IPS-20b (cell line): ENCODE measurements around the gene ENPP4.
A peak's percentile ranks its signal among the peaks of the same experiment; 100 is the strongest.
"Not testable (repeated sequence)": the region's sequence is repeated elsewhere in the genome, so short reads cannot be mapped to it uniquely, and the experiment has no call there.

ENCODE experiments used
- H3K27ac ChIP-seq: one replicate; pipeline ENCODE4 v1.5.1; 2013; ENCODE audit warnings: low read length
- H3K27me3 ChIP-seq: 2 replicates; pipeline ENCODE4 v1.6.1; 2013; ENCODE audit warnings: mild to moderate bottlenecking, low read length, inconsistent platforms; ENCODE audit not compliant: insufficient read depth
- H3K36me3 ChIP-seq: 2 replicates; pipeline ENCODE4 v1.6.1; 2013; ENCODE audit warnings: low read depth, mild to moderate bottlenecking, inconsistent platforms, low read length, moderate library complexity; ENCODE audit not compliant: insufficient read depth
- H3K4me1 ChIP-seq: 2 replicates; pipeline ENCODE4 v1.6.1; 2013; ENCODE audit warnings: mild to moderate bottlenecking, control low read depth, inconsistent platforms, low read length, moderate library complexity; ENCODE audit not compliant: insufficient read depth
- H3K4me3 ChIP-seq: 2 replicates; pipeline ENCODE4 v1.5.1; 2013; ENCODE audit warnings: mild to moderate bottlenecking, low read length, inconsistent platforms
- H3K9ac ChIP-seq: 2 replicates; pipeline ENCODE4 v1.6.1; 2013; ENCODE audit warnings: low read depth, mild to moderate bottlenecking, inconsistent platforms, low read length, moderate library complexity
- H3K9me3 ChIP-seq: 2 replicates; pipeline ENCODE4 v1.6.1; 2013; ENCODE audit warnings: mild to moderate bottlenecking, low read depth, low read length, inconsistent platforms; ENCODE audit not compliant: insufficient read depth

Gene ENPP4

GRCh38 chr6:46104209-46104608, 25.6 kb upstream of the ENPP4 start:
- H3K27ac ChIP-seq = no peak overlapping the region
- no peak overlapping the region for H3K4me3 ChIP-seq
- H3K4me1 ChIP-seq = no peaks in the 10 kb centered on the region
- H3K9ac ChIP-seq = no peak overlapping the region
- H3K9me3 ChIP-seq = peaks cover 5% of the 10 kb centered on the region; the same call in 1 of the 2 replicates
- no peaks in the 10 kb centered on the region for H3K36me3 ChIP-seq
- H3K27me3 ChIP-seq = no peaks in the 10 kb centered on the region

GRCh38 chr6:46105568-46105967, 24.2 kb upstream of the ENPP4 start:
- Histone ChIP-seq H3K36me3 (no peaks in the 10 kb centered on the region), H3K27ac (no peak overlapping the region), H3K4me3 (no peak overlapping the region), H3K9me3 (peaks cover 5% of the 10 kb centered on the region; the same call in 1 of the 2 replicates), H3K4me1 (no peaks in the 10 kb centered on the region), H3K9ac (no peak overlapping the region), H3K27me3 (no peaks in the 10 kb centered on the region)

GRCh38 chr6:46113370-46113769, 16.4 kb upstream of the ENPP4 start:
- Histone ChIP-seq H3K4me1 (no peaks in the 10 kb centered on the region; the same call in 1 of the 2 replicates), H3K36me3 (no peaks in the 10 kb centered on the region)

GRCh38 chr6:46115634-46116033, 14.2 kb upstream of the ENPP4 start:
- H3K27ac ChIP-seq = no peak overlapping the region
- H3K4me3 ChIP-seq = no peak overlapping the region
- no peaks in the 10 kb centered on the region for H3K27me3 ChIP-seq
- no peaks in the 10 kb centered on the region; the same call in 1 of the 2 replicates for H3K4me1 ChIP-seq
- no peaks in the 10 kb centered on the region for H3K36me3 ChIP-seq
- peaks cover 12% of the 10 kb centered on the region; the same call in 1 of the 2 replicates for H3K9me3 ChIP-seq
- H3K9ac ChIP-seq = no peak overlapping the region

More at GRCh38 chr6:46113370-46113769, 16.4 kb upstream of the ENPP4 start:
- H3K4me3 ChIP-seq = no peak overlapping the region
- H3K27ac ChIP-seq = no peak overlapping the region
- no peak overlapping the region for H3K9ac ChIP-seq
- H3K9me3 ChIP-seq = peaks cover 6% of the 10 kb centered on the region; the same call in 1 of the 2 replicates
- H3K27me3 ChIP-seq = no peaks in the 10 kb centered on the region

GRCh38 chr6:46116289-46116688, 13.5 kb upstream of the ENPP4 start:
- no peaks in the 10 kb centered on the region for H3K27me3 ChIP-seq
- H3K9me3 ChIP-seq = peaks cover 9% of the 10 kb centered on the region; the same call in 1 of the 2 replicates
- H3K9ac ChIP-seq = no peak overlapping the region
- H3K4me1 ChIP-seq = no peaks in the 10 kb centered on the region; the same call in 1 of the 2 replicates
- H3K4me3 ChIP-seq = no peak overlapping the region
- no peaks in the 10 kb centered on the region for H3K36me3 ChIP-seq
- no peak overlapping the region for H3K27ac ChIP-seq

GRCh38 chr6:46118157-46118556, 11.6 kb upstream of the ENPP4 start:
- H3K27me3 ChIP-seq = no peaks in the 10 kb centered on the region
- H3K9me3 ChIP-seq = peaks cover 5% of the 10 kb centered on the region; the same call in 1 of the 2 replicates
- no peaks in the 10 kb centered on the region for H3K36me3 ChIP-seq
- no peak overlapping the region for H3K4me3 ChIP-seq
- H3K27ac ChIP-seq = no peak overlapping the region
- no peak overlapping the region for H3K9ac ChIP-seq
- H3K4me1 ChIP-seq = no peaks in the 10 kb centered on the region; the same call in 1 of the 2 replicates

- H3K9ac ChIP-seq = no peak overlapping the region
- H3K9me3 ChIP-seq = peaks cover 5% of the 10 kb centered on the region; the same call in 1 of the 2 replicates
- H3K27ac ChIP-seq = no peak overlapping the region
- H3K4me1 ChIP-seq = no peaks in the 10 kb centered on the region
- H3K36me3 ChIP-seq = no peaks in the 10 kb centered on the region
- no peaks in the 10 kb centered on the region for H3K27me3 ChIP-seq
- H3K4me3 ChIP-seq = no peak overlapping the region
Observed at GRCh38 chr6:46118836-46119235, 11.0 kb upstream of the ENPP4 start.

GRCh38 chr6:46119679-46120078, 10.1 kb upstream of the ENPP4 start:
- not testable (repeated sequence) for H3K4me3 ChIP-seq

GRCh38 chr6:46128476-46128875, 1.3 kb upstream of the ENPP4 start:
- no peak overlapping the region for H3K4me3 ChIP-seq
- H3K27me3 ChIP-seq = peaks cover 29% of the 10 kb centered on the region
- no peak overlapping the region for H3K27ac ChIP-seq
- H3K9ac ChIP-seq = no peak overlapping the region
- no peaks in the 10 kb centered on the region for H3K9me3 ChIP-seq
- H3K4me1 ChIP-seq = no peaks in the 10 kb centered on the region
- no peaks in the 10 kb centered on the region for H3K36me3 ChIP-seq

More at GRCh38 chr6:46119679-46120078, 10.1 kb upstream of the ENPP4 start:
- not testable (repeated sequence) for H3K9me3 ChIP-seq, H3K36me3 ChIP-seq, H3K27me3 ChIP-seq, H3K4me1 ChIP-seq, H3K27ac ChIP-seq, H3K9ac ChIP-seq

GRCh38 chr6:46129291-46129628, 529 bp upstream of the ENPP4 start:
- H3K36me3 ChIP-seq = no peaks in the 10 kb centered on the region
- H3K9me3 ChIP-seq = no peaks in the 10 kb centered on the region
- peak overlapping the region; percentile 71 for H3K4me3 ChIP-seq
- H3K9ac ChIP-seq = peak overlapping the region; percentile 29; the same call in 1 of the 2 replicates
- H3K27ac ChIP-seq = no peak overlapping the region
- peaks cover 29% of the 10 kb centered on the region for H3K27me3 ChIP-seq
- no peaks in the 10 kb centered on the region for H3K4me1 ChIP-seq

GRCh38 chr6:46130666-46131065, 877 bp downstream of the ENPP4 start:
- no peak overlapping the region for H3K9ac ChIP-seq
- H3K4me1 ChIP-seq = no peaks in the 10 kb centered on the region
- H3K27me3 ChIP-seq = peaks cover 29% of the 10 kb centered on the region
- no peaks in the 10 kb centered on the region for H3K9me3 ChIP-seq
- no peaks in the 10 kb centered on the region for H3K36me3 ChIP-seq
- peak overlapping the region; percentile 71 for H3K4me3 ChIP-seq
- H3K27ac ChIP-seq = no peak overlapping the region

GRCh38 chr6:46131291-46131690, 1.5 kb downstream of the ENPP4 start:
- H3K9me3 ChIP-seq, H3K4me1 ChIP-seq, H3K27ac ChIP-seq, H3K9ac ChIP-seq, H3K36me3 ChIP-seq, H3K4me3 ChIP-seq: not testable (repeated sequence)
- peaks cover 29% of the 10 kb centered on the region for H3K27me3 ChIP-seq
